PFSK-1 (cell line): ENCODE measurements around the gene RBM17.

ENCODE experiments used
- POLR2AphosphoS5 ChIP-seq: IDR thresholded peaks from 2 replicates; pipeline ENCODE4 v1.6.1; 2012; ENCODE audit warnings: low read depth, mild to moderate bottlenecking, control low read depth, low read length, moderate library complexity
- SIN3A ChIP-seq: IDR thresholded peaks from 2 replicates; pipeline ENCODE4 v1.6.1; 2012; ENCODE audit warnings: mild to moderate bottlenecking, low read length, moderate library complexity, borderline replicate concordance; ENCODE audit not compliant: insufficient read depth
- TAF1 ChIP-seq: IDR thresholded peaks from 2 replicates; pipeline ENCODE4 v1.6.1; 2012; ENCODE audit warnings: low read length, control low read depth, borderline replicate concordance; ENCODE audit not compliant: insufficient read depth
- TF ChIP-seq, protein P1 (sequence below), 2 experiments: IDR thresholded peaks; 2 replicates each; pipeline versions ENCODE4 v1.6.1 to v1.8.0; 2011 to 2012; ENCODE audit warnings: low read depth in 2 of 2, low read length in 2 of 2, control low read depth in 1 of 2, inconsistent platforms in 1 of 2, mild to moderate bottlenecking in 1 of 2, moderate library complexity in 1 of 2; ENCODE audit not compliant: insufficient read depth in 1 of 2

DNA sequence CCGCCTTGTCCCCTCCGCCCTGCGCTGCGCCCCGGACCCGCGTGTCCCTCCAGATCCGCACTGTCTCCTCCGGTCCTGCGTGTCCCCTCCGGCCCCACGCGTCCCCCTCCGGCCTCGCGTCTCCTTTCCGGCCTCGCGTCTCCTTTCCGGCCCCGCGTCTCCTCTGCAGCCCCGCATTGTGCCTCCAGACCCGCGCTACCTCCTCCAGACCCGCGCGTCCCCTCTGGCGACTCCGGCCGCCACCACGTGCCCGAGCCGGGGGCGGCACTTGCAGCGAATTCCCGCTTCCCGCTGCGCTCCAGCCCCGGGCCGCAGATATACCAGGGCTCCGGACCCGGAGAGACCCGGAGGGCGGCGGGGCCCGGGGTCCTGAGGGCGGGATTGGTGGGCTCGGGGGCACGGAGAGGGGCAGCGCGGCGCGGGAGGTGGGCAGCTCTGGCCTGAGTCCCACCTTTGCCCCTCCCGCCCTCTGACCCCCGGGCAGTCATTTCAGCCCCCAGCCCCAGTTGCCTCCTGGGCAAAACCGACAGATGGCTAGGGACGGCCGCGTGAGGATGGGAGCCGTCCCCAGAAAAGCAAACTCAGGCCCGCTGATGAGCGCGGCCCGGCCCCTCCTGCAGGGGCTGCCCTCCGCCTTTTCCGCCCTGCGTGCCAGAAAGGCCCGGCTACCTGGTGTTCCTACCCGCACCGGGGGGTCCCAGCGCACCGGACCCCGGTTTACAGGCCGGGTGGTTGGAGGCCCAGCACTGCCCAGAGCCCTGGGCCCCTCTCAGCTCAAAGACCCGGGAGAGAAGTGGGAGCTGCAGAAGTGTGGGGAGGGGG is 56.5 kb downstream of the RBM17 start:
- TF ChIP-seq TAF1 (no peak), POLR2AphosphoS5 (no peak), SIN3A (no peak)
- TF ChIP-seq, protein P1, sequence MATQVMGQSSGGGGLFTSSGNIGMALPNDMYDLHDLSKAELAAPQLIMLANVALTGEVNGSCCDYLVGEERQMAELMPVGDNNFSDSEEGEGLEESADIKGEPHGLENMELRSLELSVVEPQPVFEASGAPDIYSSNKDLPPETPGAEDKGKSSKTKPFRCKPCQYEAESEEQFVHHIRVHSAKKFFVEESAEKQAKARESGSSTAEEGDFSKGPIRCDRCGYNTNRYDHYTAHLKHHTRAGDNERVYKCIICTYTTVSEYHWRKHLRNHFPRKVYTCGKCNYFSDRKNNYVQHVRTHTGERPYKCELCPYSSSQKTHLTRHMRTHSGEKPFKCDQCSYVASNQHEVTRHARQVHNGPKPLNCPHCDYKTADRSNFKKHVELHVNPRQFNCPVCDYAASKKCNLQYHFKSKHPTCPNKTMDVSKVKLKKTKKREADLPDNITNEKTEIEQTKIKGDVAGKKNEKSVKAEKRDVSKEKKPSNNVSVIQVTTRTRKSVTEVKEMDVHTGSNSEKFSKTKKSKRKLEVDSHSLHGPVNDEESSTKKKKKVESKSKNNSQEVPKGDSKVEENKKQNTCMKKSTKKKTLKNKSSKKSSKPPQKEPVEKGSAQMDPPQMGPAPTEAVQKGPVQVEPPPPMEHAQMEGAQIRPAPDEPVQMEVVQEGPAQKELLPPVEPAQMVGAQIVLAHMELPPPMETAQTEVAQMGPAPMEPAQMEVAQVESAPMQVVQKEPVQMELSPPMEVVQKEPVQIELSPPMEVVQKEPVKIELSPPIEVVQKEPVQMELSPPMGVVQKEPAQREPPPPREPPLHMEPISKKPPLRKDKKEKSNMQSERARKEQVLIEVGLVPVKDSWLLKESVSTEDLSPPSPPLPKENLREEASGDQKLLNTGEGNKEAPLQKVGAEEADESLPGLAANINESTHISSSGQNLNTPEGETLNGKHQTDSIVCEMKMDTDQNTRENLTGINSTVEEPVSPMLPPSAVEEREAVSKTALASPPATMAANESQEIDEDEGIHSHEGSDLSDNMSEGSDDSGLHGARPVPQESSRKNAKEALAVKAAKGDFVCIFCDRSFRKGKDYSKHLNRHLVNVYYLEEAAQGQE (IDR thresholded peaks at IDR 0.05; ENCODE audit: insufficient read depth in 1 of 2, low read depth in 2 of 2, low read length in 2 of 2), result no peak
